HS-27A (cell line): ENCODE results near the gene LRRC38.

ENCODE experiments used
- DNase-seq: peaks from one replicate; pipeline ENCODE4 v3.0.0-alpha.2; 2012; ENCODE audit warnings: low read depth, missing footprints

LRRC38 gene

DNA sequence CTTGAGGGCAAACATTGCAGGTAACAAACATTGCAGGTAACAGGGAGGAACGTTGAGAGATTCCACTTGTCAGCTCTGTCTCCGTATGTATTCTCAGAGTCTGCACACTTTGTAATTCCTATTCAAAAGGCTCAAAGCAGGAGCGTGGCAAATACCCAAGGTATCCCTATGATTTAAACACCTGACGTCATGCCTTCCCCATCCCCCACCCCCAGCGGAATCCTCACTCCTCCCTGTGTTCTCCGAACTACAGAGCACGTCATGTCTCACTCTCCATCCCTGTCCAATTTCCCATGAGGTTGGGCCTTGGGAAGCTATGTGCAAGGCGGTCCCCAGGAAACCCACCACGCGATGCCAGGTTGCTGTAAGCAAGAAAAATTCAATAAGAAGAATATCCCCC is 2.8 kb upstream of the LRRC38 start:
- DNase-seq: no peak

DNA sequence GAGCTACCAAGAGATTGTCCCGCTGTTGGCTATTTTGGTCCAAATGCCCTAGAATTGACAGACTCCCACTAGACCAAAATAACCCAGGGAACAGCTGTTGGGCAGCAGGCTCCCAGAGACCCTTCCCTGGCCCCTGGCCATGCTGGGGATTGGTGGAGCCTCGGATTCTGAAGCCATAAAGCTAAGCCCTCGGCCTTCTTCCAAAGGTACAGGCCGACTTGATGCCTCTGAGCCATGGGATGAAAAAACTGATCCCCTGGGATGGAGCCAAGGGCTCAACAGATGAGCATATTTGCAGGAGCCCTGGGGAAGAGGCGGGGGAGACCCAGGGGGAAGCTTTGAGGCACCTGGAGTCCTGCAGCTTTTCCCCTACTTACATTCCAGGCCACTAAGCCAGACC is 1.0 kb upstream of the LRRC38 start:
- DNase-seq: no peak

GRCh38 chr1:13513063-13513894 is 524 bp downstream of the LRRC38 start:
- DNase-seq: no peak

GRCh38 chr1:13512472-13512871 is 1.3 kb downstream of the LRRC38 start:
- no peak for DNase-seq

DNA sequence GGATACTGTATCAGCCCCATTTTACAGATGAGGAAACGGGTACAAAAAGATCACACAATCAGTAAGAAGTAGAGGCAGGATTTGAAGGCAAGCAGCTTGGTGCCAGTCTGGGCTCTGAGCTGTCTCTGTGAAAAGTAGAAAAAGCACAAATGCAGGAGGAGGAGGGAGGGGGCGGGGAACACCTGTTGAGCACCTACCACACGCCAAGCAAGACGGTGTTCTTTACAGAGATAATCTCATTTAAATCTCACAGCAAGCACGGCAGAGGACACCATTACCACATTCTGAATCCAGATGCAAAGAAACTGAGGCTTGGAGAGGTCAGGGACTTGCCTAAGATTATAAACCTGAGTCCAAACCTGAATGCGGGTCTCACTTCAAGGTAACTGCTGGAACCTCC is 3.3 kb downstream of the LRRC38 start:
- DNase-seq: no peak

GRCh38 chr1:13507075-13507474 is 6.7 kb downstream of the LRRC38 start:
- no peak for DNase-seq

- no peak for DNase-seq
Observed at GRCh38 chr1:13505020-13505419, 8.8 kb downstream of the LRRC38 start.

DNA sequence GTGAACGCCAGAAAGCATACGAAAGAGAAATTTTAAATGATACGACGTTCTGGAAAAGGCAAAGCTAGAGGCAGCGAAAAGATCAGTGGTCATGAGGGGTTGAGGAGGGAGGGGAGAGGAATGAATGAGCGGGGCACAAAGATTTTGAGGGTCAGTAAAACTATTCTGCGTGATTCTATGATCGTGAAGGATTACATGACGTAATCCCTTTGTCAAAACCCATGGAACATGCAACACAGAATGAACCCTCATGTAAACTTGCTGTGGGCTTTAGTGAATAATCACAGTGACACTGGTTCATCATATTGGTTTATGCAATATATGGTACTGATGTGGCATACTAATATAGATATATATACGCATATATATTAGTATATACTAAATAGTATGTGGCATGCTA is 13.0 kb downstream of the LRRC38 start:
- no peak for DNase-seq

GRCh38 chr1:13499422-13499821 is 14.4 kb downstream of the LRRC38 start:
- no peak for DNase-seq

DNA sequence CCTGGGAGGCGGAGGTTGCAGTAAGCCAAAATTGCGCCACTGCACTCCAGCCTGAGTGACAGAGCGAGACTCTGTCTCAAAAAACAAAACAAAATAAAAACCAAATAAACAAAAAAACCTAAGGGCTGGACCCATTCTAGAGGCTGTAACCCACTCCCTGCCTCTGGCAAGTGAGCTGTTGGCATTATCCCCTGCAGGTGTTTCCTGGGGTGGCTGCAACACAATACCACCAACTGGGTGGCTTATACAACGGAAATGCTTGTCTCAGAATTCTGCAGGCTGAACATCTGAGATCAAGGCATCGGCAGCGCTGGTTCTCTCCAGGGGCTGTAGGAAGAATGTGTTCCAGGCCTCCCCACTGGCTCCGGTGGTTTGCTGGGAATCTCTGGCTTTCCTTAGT is 15.2 kb downstream of the LRRC38 start:
- no peak for DNase-seq

DNA sequence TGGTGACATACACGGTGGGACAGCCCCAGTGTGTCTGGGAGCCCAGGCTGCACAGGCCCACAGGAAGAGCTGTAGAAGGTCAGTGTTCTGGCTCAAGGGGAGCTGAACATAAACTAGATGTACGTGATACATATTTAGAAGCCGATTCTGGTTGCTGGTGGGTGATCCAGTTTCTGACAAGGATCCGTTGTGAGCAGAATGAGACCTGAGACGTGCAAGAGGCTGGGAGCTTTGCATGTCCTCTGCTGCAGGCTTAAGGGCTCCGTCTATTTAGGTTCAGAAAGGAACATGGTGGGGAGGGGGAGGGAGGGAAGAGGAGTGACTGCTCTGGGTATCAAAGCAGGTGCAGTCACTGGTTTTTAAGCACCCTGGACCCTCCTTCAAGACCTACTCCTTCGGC is 18.6 kb downstream of the LRRC38 start:
- DNase-seq: no peak

GRCh38 chr1:13494712-13495111 is 19.1 kb downstream of the LRRC38 start:
- no peak for DNase-seq

GRCh38 chr1:13494025-13494424 is 19.8 kb downstream of the LRRC38 start:
- DNase-seq: no peak

DNA sequence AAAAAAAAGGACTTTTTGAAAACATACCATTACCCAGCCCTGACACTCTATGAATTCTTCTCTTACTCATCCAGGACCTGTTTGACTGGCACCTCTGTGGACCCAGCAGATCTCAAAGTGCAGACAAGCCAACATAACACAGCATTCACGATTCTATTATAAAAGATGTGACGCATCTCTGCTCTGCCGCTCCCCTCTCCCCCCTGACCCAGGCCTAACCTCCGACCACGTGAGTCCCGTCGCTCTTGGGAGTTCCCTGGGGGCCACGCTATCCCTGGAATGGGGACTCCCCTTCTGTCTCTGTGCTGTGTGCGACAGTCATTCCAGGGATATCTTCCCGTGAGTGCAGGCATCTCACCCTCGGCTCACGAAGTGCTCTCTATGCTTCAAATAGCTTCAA is 21.1 kb downstream of the LRRC38 start:
- DNase-seq: no peak

GRCh38 chr1:13487957-13488356 is 25.8 kb downstream of the LRRC38 start:
- DNase-seq: no peak

DNA sequence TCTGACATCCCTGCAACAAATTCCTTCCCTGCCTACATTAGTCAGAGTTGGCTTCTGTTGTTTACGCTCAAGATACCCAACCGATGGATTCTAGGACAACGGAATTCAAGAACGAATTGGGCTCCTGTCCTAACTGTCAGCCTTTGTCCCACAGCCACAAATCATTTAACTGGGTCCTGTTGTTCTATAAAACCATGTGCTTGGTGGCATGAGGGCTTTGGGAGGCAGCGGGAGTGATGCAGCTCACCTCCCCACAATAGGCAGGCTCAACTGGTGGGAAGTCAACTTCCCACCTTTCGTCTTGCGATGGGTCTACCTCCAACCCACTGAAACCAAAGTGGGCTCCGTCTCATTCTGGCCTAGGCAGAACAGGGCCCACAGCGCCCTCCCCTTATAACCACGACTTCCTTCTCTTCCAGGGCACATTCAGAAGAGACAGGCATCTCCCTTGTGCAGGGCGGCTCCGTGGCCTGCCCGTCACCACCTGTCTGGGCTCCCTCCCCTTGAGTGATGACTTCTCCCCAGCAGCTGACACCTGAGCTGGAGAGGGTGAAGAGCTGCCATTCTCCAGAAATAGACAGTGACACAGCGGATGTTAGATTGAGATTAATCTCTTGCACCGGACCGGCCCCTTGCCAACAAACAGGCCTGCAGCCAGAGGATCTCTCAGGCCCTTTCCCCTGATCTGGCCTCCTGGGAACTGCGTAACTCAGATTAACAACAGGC is 26.5 kb downstream of the LRRC38 start:
- no peak for DNase-seq

- DNase-seq: no peak
Observed at GRCh38 chr1:13483946-13484345, 29.9 kb downstream of the LRRC38 start.

- DNase-seq: no peak
Observed at GRCh38 chr1:13482600-13482999, 31.2 kb downstream of the LRRC38 start.

DNA sequence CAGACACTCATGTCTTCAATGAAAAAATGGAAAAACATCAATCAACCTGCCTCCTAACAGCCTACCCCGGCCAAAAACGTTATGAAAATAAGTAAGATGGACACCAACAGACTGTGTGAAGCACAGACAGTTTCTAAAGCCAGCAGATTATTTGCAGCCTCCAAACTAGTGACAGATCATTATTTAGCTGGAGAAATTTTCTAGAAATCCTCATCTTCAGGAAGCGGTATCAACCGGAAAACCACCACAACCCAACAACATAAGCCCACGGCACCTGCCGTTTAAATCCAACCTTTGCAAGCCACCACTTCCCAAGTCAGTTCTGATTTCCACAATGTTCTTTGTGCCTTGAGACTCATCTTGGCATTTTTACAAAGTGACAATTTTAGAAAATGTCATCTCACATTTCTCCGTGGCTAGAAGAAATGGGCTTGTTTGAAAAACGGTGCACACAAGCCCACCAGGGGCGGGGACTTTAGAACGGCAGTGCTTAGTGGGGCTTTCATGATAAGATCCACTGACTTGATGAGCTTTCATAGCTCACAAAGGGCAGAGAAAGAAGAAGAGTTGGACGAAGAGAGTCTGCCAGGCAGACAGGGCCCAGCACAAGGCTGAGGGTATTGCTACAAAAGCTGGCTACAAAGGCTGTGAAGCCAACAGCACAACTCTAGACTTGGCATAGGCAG is 34.5 kb downstream of the LRRC38 start:
- DNase-seq: no peak

DNA sequence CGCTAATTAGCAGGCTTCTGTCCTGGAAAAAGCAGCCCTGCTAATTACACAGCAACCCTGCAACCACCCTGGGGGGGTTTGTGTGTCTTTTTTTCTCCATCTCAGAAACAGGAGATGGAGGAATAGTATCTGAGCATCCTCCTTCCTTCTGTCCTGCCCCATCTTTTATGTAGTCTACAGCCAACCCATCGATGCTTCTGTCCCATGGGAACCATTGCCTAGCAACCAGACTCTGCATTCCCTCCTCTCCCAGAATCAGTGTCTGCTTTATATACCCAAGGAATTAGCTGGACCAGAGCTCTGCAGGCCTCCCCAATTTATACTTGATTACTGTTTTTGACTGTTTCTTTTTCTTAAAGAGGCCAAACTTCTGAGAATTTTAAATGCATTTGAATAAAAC is 35.1 kb downstream of the LRRC38 start:
- no peak for DNase-seq

GRCh38 chr1:13469343-13469742 is 44.5 kb downstream of the LRRC38 start:
- DNase-seq: no peak

GRCh38 chr1:13465515-13465914 is 48.3 kb downstream of the LRRC38 start:
- no peak for DNase-seq

DNA sequence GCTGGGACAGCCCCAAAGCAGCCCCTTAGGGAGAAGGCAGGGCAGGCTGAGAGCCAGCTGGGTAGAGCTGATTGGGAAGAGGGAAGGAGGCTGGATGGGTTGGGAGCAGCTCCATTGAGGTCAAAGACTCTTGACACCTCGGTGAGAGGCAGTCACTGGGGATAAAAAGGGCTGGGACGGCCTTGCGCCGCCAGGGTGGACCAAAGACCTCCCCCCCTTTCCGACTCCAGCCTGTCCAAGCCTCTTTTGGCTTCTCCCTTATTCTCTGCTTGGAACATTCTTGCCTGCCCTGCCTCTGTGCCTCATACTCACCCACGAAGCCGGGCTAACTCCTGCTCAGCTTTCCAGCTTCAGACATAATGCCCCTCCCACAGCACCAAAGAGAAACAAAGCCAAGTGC is 51.1 kb downstream of the LRRC38 start:
- no peak for DNase-seq
